K562 (cell line): ENCODE results near the gene PRDM10. TPM values are rescaled to one million over a fixed set of nuclear protein-coding genes. Genes with fewer than 3 reads are reported as not detected.

Experiments
- ATAC-seq: fragments of 200-7000 bp; cut with Tn5 transposase; 3 replicates; pipeline ENCODE4 v1.9.1; 2020; ENCODE audit warnings: moderate library complexity
- BruUV-seq: library from RNA; stranded (reverse); fragments of 400-500 nt; replicated peaks from 2 replicates; lab custom pipeline; 2021; lab: Mats Ljungman, UMichigan
- CTCF ChIA-PET: fragments of 300-600 bp; formaldehyde crosslinking; extraction: SDS; loops from one replicate; lab custom pipeline; 2021; ENCODE audit warnings: low intra/inter-chr PET ratio; lab: Yijun Ruan, JAX
- POLR2A ChIA-PET: fragments of 300-600, 350-650 bp; sonication (Branson Sonifier 250); formaldehyde crosslinking; extraction: SDS; loops from one replicate; lab custom pipeline; 2021; ENCODE audit warnings: antibody characterized with exemption, inconsistent platforms; lab: Yijun Ruan, JAX
- DNase-seq, 4 experiments: peaks; one replicate each; pipeline versions ENCODE4 v3.0.0 to v3.0.0-alpha.2; 2011 to 2018; ENCODE audit warnings: low spot score in 3 of 4, mixed read lengths in 3 of 4; ENCODE audit errors: extremely low read depth in 1 of 4
- FAIRE-seq: peaks from 2 replicates; lab custom pipeline; 2011; peaks lifted over from hg19 to GRCh38; lab: Jason Lieb, UNC
- H2AFZ ChIP-seq: 2 replicates; pipeline ENCODE4 v1.6.0; 2011; ENCODE audit warnings: low read depth, low read length, control low read depth, inconsistent platforms
- H3K27ac ChIP-seq: fragments of 200-600 bp; 3 replicates; pipeline ENCODE4 v1.8.0; 2011; ENCODE audit warnings: low read depth, mild to moderate bottlenecking, control low read depth, inconsistent platforms, low read length, moderate library complexity, mixed read lengths; ENCODE audit errors: extremely low read depth
- H3K27me3 ChIP-seq, 2 experiments: fragments of 300-600 bp in 1 of 2; 2 replicates in 1 of 2; 3 replicates in 1 of 2; pipeline versions ENCODE4 v1.6.0 to v1.8.0; 2011; ENCODE audit warnings: inconsistent platforms in 2 of 2, low read length in 2 of 2, mild to moderate bottlenecking in 1 of 2, mixed read lengths in 1 of 2, moderate library complexity in 1 of 2; ENCODE audit not compliant: control insufficient read depth in 2 of 2, insufficient read depth in 2 of 2
- H3K36me3 ChIP-seq: fragments of 300-600 bp; 3 replicates; pipeline ENCODE4 v1.8.0; 2011; ENCODE audit warnings: mild to moderate bottlenecking, low read length, inconsistent platforms; ENCODE audit not compliant: control insufficient read depth, insufficient read depth
- H3K4me1 ChIP-seq, 2 experiments: fragments of 200-600 bp in 1 of 2; replicated peaks in 1 of 2; 2 replicates in 1 of 2; 3 replicates in 1 of 2; pipeline versions ENCODE4 v1.5.1 to v1.8.0; 2011; ENCODE audit warnings: inconsistent platforms in 2 of 2, low read length in 2 of 2, mild to moderate bottlenecking in 1 of 2, mixed read lengths in 1 of 2, moderate library complexity in 1 of 2; ENCODE audit not compliant: control insufficient read depth in 2 of 2, insufficient read depth in 2 of 2
- H3K4me2 ChIP-seq: 2 replicates; pipeline ENCODE4 v1.6.1; 2011; ENCODE audit warnings: low read length, control low read depth, inconsistent platforms, mixed read lengths; ENCODE audit not compliant: insufficient read depth
- H3K4me3 ChIP-seq: fragments of 200-600 bp; sonication (generic), shearing (Covaris generic); 2 replicates; pipeline ENCODE4 v1.5.1; 2016; ENCODE audit warnings: control low read depth, inconsistent platforms
- H3K79me2 ChIP-seq: fragments of 200-600 bp; 3 replicates; pipeline ENCODE4 v1.8.0; 2011; ENCODE audit warnings: low read length, inconsistent platforms; ENCODE audit not compliant: control insufficient read depth, insufficient read depth
- H3K9ac ChIP-seq, 2 experiments: 2 replicates each; pipeline versions ENCODE4 v1.6.0 to v1.6.1; 2011; ENCODE audit warnings: low read depth in 2 of 2, low read length in 2 of 2, control low read depth in 1 of 2, inconsistent platforms in 1 of 2, mild to moderate bottlenecking in 1 of 2, mixed read lengths in 1 of 2; ENCODE audit not compliant: insufficient read depth in 1 of 2
- H3K9me1 ChIP-seq: one replicate; pipeline ENCODE4 v1.6.0; 2011; ENCODE audit warnings: inconsistent platforms, mild to moderate bottlenecking, low read length, moderate library complexity; ENCODE audit not compliant: control insufficient read depth, insufficient read depth
- H3K9me3 ChIP-seq: replicated peaks from 2 replicates; pipeline ENCODE4 v1.5.1; 2011; ENCODE audit warnings: low read depth, low read length, inconsistent platforms; ENCODE audit not compliant: control insufficient read depth, insufficient read depth
- H4K20me1 ChIP-seq: replicated peaks from 2 replicates; pipeline ENCODE4 v1.6.1; 2011; ENCODE audit warnings: low read length, inconsistent platforms, mixed read lengths; ENCODE audit not compliant: control insufficient read depth, insufficient read depth
- HOXB6 ChIP-seq: fragments of 250-450 bp; sonication (Bioruptor Pico); IDR thresholded peaks from 2 replicates; pipeline ENCODE4 v1.5.1; 2022; ENCODE audit warnings: mild to moderate bottlenecking, borderline replicate concordance
- ILF3 ChIP-seq: fragments of 450-650 bp; IDR thresholded peaks from 2 replicates; pipeline ENCODE4 v1.6.1; 2018; ENCODE audit warnings: antibody characterized with exemption, mild to moderate bottlenecking, moderate library complexity, borderline replicate concordance
- LCOR ChIP-seq: sonication (generic); formaldehyde crosslinking; IDR thresholded peaks from 2 replicates; pipeline ENCODE4 v1.8.0; 2022; ENCODE audit warnings: mild to moderate bottlenecking, missing genetic modification reagents
- MAFK ChIP-seq: IDR thresholded peaks from 2 replicates; pipeline ENCODE4 v1.6.1; 2011; ENCODE audit warnings: low read length, improper control_type of control experiment
- RBFOX2 ChIP-seq: fragments of 200-400 bp; formaldehyde crosslinking; IDR thresholded peaks from 2 replicates; pipeline ENCODE4 v1.6.1; 2017; ENCODE audit warnings: low read depth, mild to moderate bottlenecking, low read length, moderate library complexity
- RCOR1 ChIP-seq, 2 experiments: IDR thresholded peaks; 2 replicates each; pipeline ENCODE4 v1.6.1; 2012; ENCODE audit warnings: low read depth in 2 of 2, low read length in 2 of 2, borderline replicate concordance in 1 of 2, improper control_type of control experiment in 1 of 2
- TBL1XR1 ChIP-seq, 2 experiments: IDR thresholded peaks; 2 replicates each; pipeline ENCODE4 v1.6.1; 2012; ENCODE audit warnings: improper control_type of control experiment in 2 of 2, low read length in 2 of 2, mild to moderate bottlenecking in 1 of 2
- THRAP3 ChIP-seq: fragments of 450-650 bp; IDR thresholded peaks from 2 replicates; pipeline ENCODE4 v1.6.1; 2016; ENCODE audit warnings: mild to moderate bottlenecking, inconsistent platforms, borderline replicate concordance
- TRIM28 ChIP-seq: fragments of 450-650 bp; IDR thresholded peaks from 2 replicates; pipeline ENCODE4 v1.6.1; 2017
- ZFX ChIP-seq: sonication (generic); formaldehyde crosslinking; IDR thresholded peaks from 2 replicates; pipeline ENCODE4 v1.8.0; 2022; ENCODE audit warnings: mild to moderate bottlenecking, missing genetic modification reagents, moderate library complexity
- ZNF24 ChIP-seq: fragments of 450-650 bp; IDR thresholded peaks from 2 replicates; pipeline ENCODE4 v1.6.1; 2016
- WGBS: fragments of 100-300 bp; shearing (Covaris generic); methylation state at CpG from one replicate; pipeline ENCODE4 v1.1.6; 2016; ENCODE audit warnings: low coverage, mixed read lengths; ENCODE audit not compliant: insufficient coverage; ENCODE audit errors: missing lambda C conversion rate; 5-methylcytosine and 5-hydroxymethylcytosine counted together
- in situ Hi-C: fragments of 300-500 bp; cut with MboI; formaldehyde crosslinking; loops from 4 replicates; pipeline ENCODE4 v1.15.0; 2018; ENCODE audit warnings: inconsistent platforms, mixed read lengths
- intact Hi-C: fragments of 100-400 bp; cut with micrococcal nuclease; formaldehyde crosslinking; loops from 2 replicates; pipeline ENCODE4 v1.14.2; 2022
- polyA plus RNA-seq, 8 experiments: library from polyadenylated mRNA; depleted of rRNA in 4 of 8; stranded (reverse) in 5 of 8; unstranded in 3 of 8; fragments of >200 nt; fragmentation: Nextera tagmentation in 2 of 8; fragmentation: Illumina TruSeq in 1 of 8; extraction: Ambion mirVana in 2 of 8; extraction: Trizol in 1 of 8; gene quantifications; 2 replicates each; pipeline versions ENCODE4 v1.2.1 to v1.2.3, GENCODE V29; 2011 to 2014; ENCODE audit warnings: inconsistent platforms in 1 of 8, missing spikeins in 1 of 8
- total RNA-seq, 7 experiments: library from RNA; depleted of rRNA in 6 of 7; stranded (reverse); fragments of >200 nt in 6 of 7; fragmentation: Illumina TruSeq in 2 of 7; extraction: Trizol in 2 of 7; gene quantifications; 2 replicates each; pipeline versions ENCODE4 v1.2.1 to v1.2.3, GENCODE V29; 2011 to 2021; ENCODE audit warnings: low replicate concordance in 1 of 7
- TF ChIP-seq, protein P1 (sequence below): sonication (generic); IDR thresholded peaks from 2 replicates; pipeline ENCODE4 v1.6.1; 2016
- TF ChIP-seq, protein P2 (sequence below), 2 experiments: fragments of 450-650 bp; IDR thresholded peaks; 2 replicates each; pipeline ENCODE4 v1.6.1; 2016
- TF ChIP-seq, protein P3 (sequence below): sonication (generic); formaldehyde crosslinking; IDR thresholded peaks from 2 replicates; pipeline ENCODE4 v1.8.1; 2022; ENCODE audit warnings: missing genetic modification reagents
- TF ChIP-seq, protein P4 (sequence below): fragments of 250-450 bp; sonication (Bioruptor Pico); IDR thresholded peaks from 2 replicates; pipeline ENCODE4 v1.5.0; 2021
- TF ChIP-seq, protein P5 (sequence below): sonication (generic); formaldehyde crosslinking; IDR thresholded peaks from 2 replicates; pipeline ENCODE4 v1.8.0; 2022; ENCODE audit warnings: mild to moderate bottlenecking, missing genetic modification reagents

Gene PRDM10
- total and polyA plus RNA-seq, 9 of the 15 experiments (the other 6 are each of a cell fraction or from before 2014, with no cell fraction given) = 0.89 to 9.3 (median 4.5) TPM

DNA sequence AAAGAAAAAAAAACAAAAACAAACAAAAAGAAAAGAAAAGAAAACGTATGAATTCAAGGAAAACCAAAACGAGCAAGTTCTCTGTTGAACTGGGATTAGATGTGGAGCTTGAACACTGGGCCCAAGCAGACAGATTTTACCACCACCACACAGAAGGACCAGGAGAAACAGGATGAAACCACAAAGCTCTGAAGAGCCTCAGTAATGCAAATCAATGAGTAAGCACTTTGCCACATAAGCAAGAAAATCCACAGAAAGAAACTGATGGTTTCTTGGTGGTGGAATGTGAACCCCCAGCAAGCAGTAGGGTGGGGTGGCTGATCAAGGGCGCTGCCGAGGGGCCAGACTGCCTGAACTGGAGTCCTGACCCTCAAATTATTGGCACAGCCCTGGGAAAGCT is 56.4 kb downstream of the PRDM10 start (continued):
- no peak for TF ChIP-seq ZFX (CRISPR knock-in tag)
- TF ChIP-seq MAFK = peak; percentile 37; the same call in 1 of the 2 replicates
- TF ChIP-seq, protein P1, sequence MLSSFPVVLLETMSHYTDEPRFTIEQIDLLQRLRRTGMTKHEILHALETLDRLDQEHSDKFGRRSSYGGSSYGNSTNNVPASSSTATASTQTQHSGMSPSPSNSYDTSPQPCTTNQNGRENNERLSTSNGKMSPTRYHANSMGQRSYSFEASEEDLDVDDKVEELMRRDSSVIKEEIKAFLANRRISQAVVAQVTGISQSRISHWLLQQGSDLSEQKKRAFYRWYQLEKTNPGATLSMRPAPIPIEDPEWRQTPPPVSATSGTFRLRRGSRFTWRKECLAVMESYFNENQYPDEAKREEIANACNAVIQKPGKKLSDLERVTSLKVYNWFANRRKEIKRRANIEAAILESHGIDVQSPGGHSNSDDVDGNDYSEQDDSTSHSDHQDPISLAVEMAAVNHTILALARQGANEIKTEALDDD = no peak
- no peak for TF ChIP-seq TRIM28
- TF ChIP-seq, protein P2, sequence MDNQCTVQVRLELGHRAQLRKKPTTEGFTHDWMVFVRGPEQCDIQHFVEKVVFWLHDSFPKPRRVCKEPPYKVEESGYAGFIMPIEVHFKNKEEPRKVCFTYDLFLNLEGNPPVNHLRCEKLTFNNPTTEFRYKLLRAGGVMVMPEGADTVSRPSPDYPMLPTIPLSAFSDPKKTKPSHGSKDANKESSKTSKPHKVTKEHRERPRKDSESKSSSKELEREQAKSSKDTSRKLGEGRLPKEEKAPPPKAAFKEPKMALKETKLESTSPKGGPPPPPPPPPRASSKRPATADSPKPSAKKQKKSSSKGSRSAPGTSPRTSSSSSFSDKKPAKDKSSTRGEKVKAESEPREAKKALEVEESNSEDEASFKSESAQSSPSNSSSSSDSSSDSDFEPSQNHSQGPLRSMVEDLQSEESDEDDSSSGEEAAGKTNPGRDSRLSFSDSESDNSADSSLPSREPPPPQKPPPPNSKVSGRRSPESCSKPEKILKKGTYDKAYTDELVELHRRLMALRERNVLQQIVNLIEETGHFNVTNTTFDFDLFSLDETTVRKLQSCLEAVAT (IDR thresholded peaks at IDR 0.05) = 0 out of 4 replicates have a peak, but pooled peaks of 1 of the 2 experiments have one; percentile 36

DNA sequence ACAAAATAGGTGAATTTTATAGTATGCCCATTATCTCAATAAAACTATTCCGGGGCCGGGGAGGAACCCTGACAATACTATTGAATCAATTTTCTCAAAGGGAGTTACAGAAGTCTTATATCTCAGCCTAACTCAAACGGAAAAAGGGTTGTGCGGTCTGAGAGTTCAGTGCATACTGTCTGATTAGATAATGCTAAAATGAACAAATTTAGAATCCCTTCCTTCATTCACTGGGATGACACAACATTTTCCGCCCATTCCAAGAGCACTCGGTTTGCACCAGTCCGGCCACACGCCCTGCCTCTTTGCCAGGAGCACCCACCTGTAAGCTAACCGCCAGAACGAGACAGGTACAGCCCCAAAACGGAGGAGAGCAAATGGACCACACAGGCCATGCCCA is 57.3 kb downstream of the PRDM10 start:
- peak overlapping the region; percentile 73; the same call in 1 of the 2 replicates for H3K4me2 ChIP-seq
- no peaks in the 10 kb centered on the region for H4K20me1 ChIP-seq
- H3K4me3 ChIP-seq = no peak overlapping the region
- H3K27ac ChIP-seq = peak overlapping the region; percentile 18
- WGBS = 11% methylated on average over 11 of the region's 11 CpGs
- ChIA-PET POLR2A (interaction anchor here (1.3 to 1.4 kb wide), 2 partner anchors 15 to 125 kb away, joined by 3 to 5 read pairs; no protein-coding TSS in a partner anchor), CTCF (no interaction called here)
- in situ Hi-C loops = no loop called here
- FAIRE-seq = peak; percentile 52
- H2AFZ ChIP-seq = peak overlapping the region; percentile 70; the same call in 1 of the 2 replicates
- peaks cover 33 to 37% of the 10 kb centered on the region in 2 experiments for H3K4me1 ChIP-seq
- intact Hi-C loops = no loop called here
- H3K36me3 ChIP-seq = peaks cover 11% of the 10 kb centered on the region; the same call in 2 of the 3 replicates
- peak; percentile 69 for ATAC-seq
- H3K9me1 ChIP-seq = no peaks in the 10 kb centered on the region
- H3K9me3 ChIP-seq = no peaks in the 10 kb centered on the region
- no peaks in the 10 kb centered on the region for H3K79me2 ChIP-seq
- DNase-seq = peak in 2 of 4 experiments; percentile 48 to 69
- H3K9ac ChIP-seq = peak overlapping the region; percentile 35 to 57; a peak in 3 of 4 replicates
- no peaks in the 10 kb centered on the region for H3K27me3 ChIP-seq
- BruUV-seq = no TSS peak
- TF ChIP-seq LCOR (CRISPR knock-in tag) (no peak), THRAP3 (no peak), TBL1XR1 (IDR thresholded peaks at IDR 0.05; ENCODE audit: low read length in 2 of 2) (0 out of 4 replicates have a peak, but pooled peaks of 1 of the 2 experiments have one; percentile 8), RBFOX2 (no peak), ZNF24 (peak; percentile 91), RCOR1 (IDR thresholded peaks at IDR 0.05; ENCODE audit: borderline replicate concordance in 1 of 2, low read depth in 2 of 2, low read length in 2 of 2) (peak in 1 of 2 experiments; percentile 93; a peak in 2 of 4 replicates), HOXB6 (CRISPR knock-in tag) (no peak), ILF3 (no peak)
- TF ChIP-seq, protein P3, sequence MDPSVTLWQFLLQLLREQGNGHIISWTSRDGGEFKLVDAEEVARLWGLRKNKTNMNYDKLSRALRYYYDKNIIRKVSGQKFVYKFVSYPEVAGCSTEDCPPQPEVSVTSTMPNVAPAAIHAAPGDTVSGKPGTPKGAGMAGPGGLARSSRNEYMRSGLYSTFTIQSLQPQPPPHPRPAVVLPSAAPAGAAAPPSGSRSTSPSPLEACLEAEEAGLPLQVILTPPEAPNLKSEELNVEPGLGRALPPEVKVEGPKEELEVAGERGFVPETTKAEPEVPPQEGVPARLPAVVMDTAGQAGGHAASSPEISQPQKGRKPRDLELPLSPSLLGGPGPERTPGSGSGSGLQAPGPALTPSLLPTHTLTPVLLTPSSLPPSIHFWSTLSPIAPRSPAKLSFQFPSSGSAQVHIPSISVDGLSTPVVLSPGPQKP (CRISPR knock-in tag) = no peak
- TF ChIP-seq, protein P4, sequence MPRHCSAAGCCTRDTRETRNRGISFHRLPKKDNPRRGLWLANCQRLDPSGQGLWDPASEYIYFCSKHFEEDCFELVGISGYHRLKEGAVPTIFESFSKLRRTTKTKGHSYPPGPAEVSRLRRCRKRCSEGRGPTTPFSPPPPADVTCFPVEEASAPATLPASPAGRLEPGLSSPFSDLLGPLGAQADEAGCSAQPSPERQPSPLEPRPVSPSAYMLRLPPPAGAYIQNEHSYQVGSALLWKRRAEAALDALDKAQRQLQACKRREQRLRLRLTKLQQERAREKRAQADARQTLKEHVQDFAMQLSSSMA (CRISPR knock-in tag) = no peak
- TF ChIP-seq, protein P5, sequence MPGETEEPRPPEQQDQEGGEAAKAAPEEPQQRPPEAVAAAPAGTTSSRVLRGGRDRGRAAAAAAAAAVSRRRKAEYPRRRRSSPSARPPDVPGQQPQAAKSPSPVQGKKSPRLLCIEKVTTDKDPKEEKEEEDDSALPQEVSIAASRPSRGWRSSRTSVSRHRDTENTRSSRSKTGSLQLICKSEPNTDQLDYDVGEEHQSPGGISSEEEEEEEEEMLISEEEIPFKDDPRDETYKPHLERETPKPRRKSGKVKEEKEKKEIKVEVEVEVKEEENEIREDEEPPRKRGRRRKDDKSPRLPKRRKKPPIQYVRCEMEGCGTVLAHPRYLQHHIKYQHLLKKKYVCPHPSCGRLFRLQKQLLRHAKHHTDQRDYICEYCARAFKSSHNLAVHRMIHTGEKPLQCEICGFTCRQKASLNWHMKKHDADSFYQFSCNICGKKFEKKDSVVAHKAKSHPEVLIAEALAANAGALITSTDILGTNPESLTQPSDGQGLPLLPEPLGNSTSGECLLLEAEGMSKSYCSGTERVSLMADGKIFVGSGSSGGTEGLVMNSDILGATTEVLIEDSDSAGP = no peak
